Esophagus squamous epithelium (tissue), 4 donors: ENCODE results near the gene PCDH17.

ENCODE experiments used
- CTCF ChIP-seq, 6 experiments: fragments of 450-650 bp in 4 of 6; fragments of 200-600 bp in 2 of 6; sonication (generic) in 2 of 6; IDR thresholded peaks; one replicate each; pipeline ENCODE4 v1.5.1; 2016 to 2019; ENCODE audit warnings: antibody characterized with exemption in 6 of 6, mild to moderate bottlenecking in 4 of 6, moderate library complexity in 4 of 6
- POLR2A ChIP-seq, 4 donors: fragments of 450-650 bp; IDR thresholded peaks; one replicate each; pipeline ENCODE4 v1.6.1; 2017; ENCODE audit warnings: antibody characterized with exemption in 4 of 4, mild to moderate bottlenecking in 4 of 4, moderate library complexity in 3 of 4

GRCh38 chr13:57724486-57725272 lies 93.1 kb downstream of the PCDH17 start:
- TF ChIP-seq CTCF (IDR thresholded peaks at IDR 0.05): no peak
- TF ChIP-seq POLR2A (IDR thresholded peaks at IDR 0.05): no peak
